ENCODE data around the gene PPP3CA. TPM values are rescaled to one million over a fixed set of nuclear protein-coding genes. Genes with fewer than 3 reads are reported as not detected.

Gene PPP3CA
- total and polyA plus RNA-seq, 2 of the 13 experiments (the other 11 are each of a cell fraction or from before 2014, with no cell fraction given), result 4.8 to 13.2 TPM

GRCh38 chr4:101286663-101287062, 60.7 kb downstream of the PPP3CA start:
- WGBS (ENCODE audit: low lambda C conversion rate), result 100% methylated on average over 1 of the region's 1 CpG
- CTCF ChIA-PET (ENCODE audit: low intra/inter-chr PET ratio, low total read pairs), result no interaction called here
- DNase-seq (ENCODE audit: low spot score) (no peak), FAIRE-seq (no peak), ATAC-seq (no peak)
- H3K79me2 ChIP-seq (ENCODE audit: insufficient read depth, low read length), result no peaks in the 10 kb centered on the region
- H3K4me1 ChIP-seq (ENCODE audit: insufficient read depth, low read length), result peaks cover 23% of the 10 kb centered on the region
- no peaks in the 10 kb centered on the region for H3K9me3 ChIP-seq (ENCODE audit: low read length)
- no peaks in the 10 kb centered on the region for H3K27me3 ChIP-seq (ENCODE audit: control insufficient read depth in 1 of 2, insufficient read depth in 2 of 2, low read length in 2 of 2)
- H3K27ac ChIP-seq (ENCODE audit: extremely low read length, insufficient read depth, low read length), result no peak overlapping the region
- no peak overlapping the region for H3K4me2 ChIP-seq (ENCODE audit: low read depth, low read length)
- no peak overlapping the region for H3K4me3 ChIP-seq (replicated peaks in 1 of 3; ENCODE audit: insufficient read depth in 1 of 3, low read depth in 2 of 3, low read length in 3 of 3)
- in situ Hi-C loops (cut with HindIII; ENCODE audit: extremely low pct_ligation_motif_present, low pct_unique_long_range_greater_than_20kb) (no loop called here), intact Hi-C loops (cut with micrococcal nuclease; ENCODE audit: unreplicated experiment) (no loop called here)
- no peak overlapping the region for H3K9ac ChIP-seq (ENCODE audit: insufficient read depth, low read depth, low read length)
- no peaks in the 10 kb centered on the region for H4K20me1 ChIP-seq (ENCODE audit: insufficient read depth, low read length)
- H2AFZ ChIP-seq (ENCODE audit: low read length), result no peak overlapping the region
- no TSS peak for BruUV-seq (replicated peaks)
- TF ChIP-seq HBP1 (CRISPR knock-in tag; IDR thresholded peaks at IDR 0.05; ENCODE audit: low read depth), result no peak
- no peak for TF ChIP-seq ZNF724P (CRISPR knock-in tag; IDR thresholded peaks at IDR 0.05; ENCODE audit: borderline replicate concordance)
- no peak for TF ChIP-seq ZNF512 (CRISPR knock-in tag; IDR thresholded peaks at IDR 0.05)
- no peak for TF ChIP-seq CBX1 (IDR thresholded peaks at IDR 0.05; ENCODE audit: low read depth)
- no peak for TF ChIP-seq PAF1 (CRISPR knock-in tag; IDR thresholded peaks at IDR 0.05)
- TF ChIP-seq ZMYM4 (CRISPR knock-in tag; IDR thresholded peaks at IDR 0.05), result no peak
- no peak for TF ChIP-seq ATF2 (CRISPR knock-in tag; IDR thresholded peaks at IDR 0.05)
- no peak for TF ChIP-seq SNRNP70 (IDR thresholded peaks at IDR 0.05; ENCODE audit: low read depth, low read length)
- no peak for TF ChIP-seq FOSL1 (CRISPR knock-in tag; IDR thresholded peaks at IDR 0.05; ENCODE audit: borderline replicate concordance)
- POLR2A ChIA-PET, result no interaction called here
- no peaks in the 10 kb centered on the region; a peak in 1 of 5 replicates for H3K36me3 ChIP-seq (replicated peaks in 1 of 2; ENCODE audit: control insufficient read depth in 1 of 2, insufficient read depth in 2 of 2, low read length in 2 of 2)
